ENCODE results near the gene FAM20A. TPM values are rescaled to one million over a fixed set of nuclear protein-coding genes. Genes with fewer than 3 reads are reported as not detected.

The FAM20A gene
- total and polyA plus RNA-seq, 2 experiments from 2014 or later, result 15.6 to 15.9 TPM

- Histone ChIP-seq H3K27ac (peak overlapping the region; percentile 38), H3K4me1 (ENCODE audit: low read depth) (peaks cover 38% of the 10 kb centered on the region), H3K36me3 (no peaks in the 10 kb centered on the region), H3K9me3 (ENCODE audit: low read depth) (no peaks in the 10 kb centered on the region), H3K4me3 (no peak overlapping the region), H3K27me3 (no peaks in the 10 kb centered on the region)
- peak in 1 of 2 donors; percentile 57 for DNase-seq (ENCODE audit: low read depth in 1 of 2, low spot score in 1 of 2)
- TF ChIP-seq, protein P1, sequence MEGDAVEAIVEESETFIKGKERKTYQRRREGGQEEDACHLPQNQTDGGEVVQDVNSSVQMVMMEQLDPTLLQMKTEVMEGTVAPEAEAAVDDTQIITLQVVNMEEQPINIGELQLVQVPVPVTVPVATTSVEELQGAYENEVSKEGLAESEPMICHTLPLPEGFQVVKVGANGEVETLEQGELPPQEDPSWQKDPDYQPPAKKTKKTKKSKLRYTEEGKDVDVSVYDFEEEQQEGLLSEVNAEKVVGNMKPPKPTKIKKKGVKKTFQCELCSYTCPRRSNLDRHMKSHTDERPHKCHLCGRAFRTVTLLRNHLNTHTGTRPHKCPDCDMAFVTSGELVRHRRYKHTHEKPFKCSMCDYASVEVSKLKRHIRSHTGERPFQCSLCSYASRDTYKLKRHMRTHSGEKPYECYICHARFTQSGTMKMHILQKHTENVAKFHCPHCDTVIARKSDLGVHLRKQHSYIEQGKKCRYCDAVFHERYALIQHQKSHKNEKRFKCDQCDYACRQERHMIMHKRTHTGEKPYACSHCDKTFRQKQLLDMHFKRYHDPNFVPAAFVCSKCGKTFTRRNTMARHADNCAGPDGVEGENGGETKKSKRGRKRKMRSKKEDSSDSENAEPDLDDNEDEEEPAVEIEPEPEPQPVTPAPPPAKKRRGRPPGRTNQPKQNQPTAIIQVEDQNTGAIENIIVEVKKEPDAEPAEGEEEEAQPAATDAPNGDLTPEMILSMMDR (IDR thresholded peaks at IDR 0.05; ENCODE audit: low read depth, low read length), result no peak
Observed at GRCh38 chr17:68581863-68582645, 19.1 kb downstream of the FAM20A start.

GRCh38 chr17:68580236-68580770 lies 20.9 kb downstream of the FAM20A start:
- DNase-seq (ENCODE audit: low read depth in 1 of 2, low spot score in 1 of 2), result peak in 1 of 2 donors; percentile 97
- Histone ChIP-seq H3K4me3 (no peak overlapping the region), H3K27ac (no peak overlapping the region), H3K36me3 (no peaks in the 10 kb centered on the region), H3K4me1 (ENCODE audit: low read depth) (peaks cover 31% of the 10 kb centered on the region), H3K27me3 (no peaks in the 10 kb centered on the region), H3K9me3 (ENCODE audit: low read depth) (no peaks in the 10 kb centered on the region)
- TF ChIP-seq, protein P1 (IDR thresholded peaks at IDR 0.05; ENCODE audit: low read depth, low read length), result no peak

- H3K27me3 ChIP-seq, result no peaks in the 10 kb centered on the region
- TF ChIP-seq, protein P1 (IDR thresholded peaks at IDR 0.05; ENCODE audit: low read depth, low read length), result no peak
- no peak overlapping the region for H3K27ac ChIP-seq
- H3K36me3 ChIP-seq, result no peaks in the 10 kb centered on the region
- peaks cover 22% of the 10 kb centered on the region for H3K4me1 ChIP-seq (ENCODE audit: low read depth)
- no peak overlapping the region for H3K4me3 ChIP-seq
- DNase-seq (ENCODE audit: low read depth in 1 of 2, low spot score in 1 of 2), result no peak
- H3K9me3 ChIP-seq (ENCODE audit: low read depth), result no peaks in the 10 kb centered on the region
Observed at GRCh38 chr17:68579194-68579927, 21.8 kb downstream of the FAM20A start.

DNA sequence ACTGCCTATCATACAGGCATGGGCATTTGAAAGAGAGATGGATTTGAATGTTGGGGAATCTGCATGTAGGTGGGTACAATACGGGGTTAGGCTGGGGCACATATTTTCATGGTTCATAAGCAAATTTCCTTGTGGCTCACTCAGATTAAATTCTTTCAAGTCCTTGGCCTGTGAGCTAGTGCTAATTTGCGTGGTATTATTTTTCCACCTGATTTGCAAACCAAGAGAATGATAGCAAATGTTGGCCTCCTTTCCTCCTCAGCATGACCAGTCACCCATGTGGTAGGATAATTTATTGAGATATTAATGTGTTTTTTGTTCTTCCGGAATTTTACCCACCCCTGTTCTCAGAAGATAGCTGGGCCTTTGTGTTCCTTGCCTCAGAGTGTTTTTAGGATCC lies 22.9 kb downstream of the FAM20A start:
- no peak for DNase-seq (ENCODE audit: low read depth in 1 of 2, low spot score in 1 of 2)
- H3K27ac ChIP-seq, result no peak overlapping the region
- H3K4me3 ChIP-seq, result no peak overlapping the region
- H3K36me3 ChIP-seq, result no peaks in the 10 kb centered on the region
- no peaks in the 10 kb centered on the region for H3K27me3 ChIP-seq
- TF ChIP-seq, protein P1 (IDR thresholded peaks at IDR 0.05; ENCODE audit: low read depth, low read length), result no peak
- no peaks in the 10 kb centered on the region for H3K9me3 ChIP-seq (ENCODE audit: low read depth)
- H3K4me1 ChIP-seq (ENCODE audit: low read depth), result peaks cover 22% of the 10 kb centered on the region

GRCh38 chr17:68577497-68577821 lies 23.7 kb downstream of the FAM20A start:
- no peak overlapping the region for H3K4me3 ChIP-seq
- TF ChIP-seq, protein P1 (IDR thresholded peaks at IDR 0.05; ENCODE audit: low read depth, low read length), result no peak
- peaks cover 21% of the 10 kb centered on the region for H3K4me1 ChIP-seq (ENCODE audit: low read depth)
- no peaks in the 10 kb centered on the region for H3K9me3 ChIP-seq (ENCODE audit: low read depth)
- DNase-seq (ENCODE audit: low read depth in 1 of 2, low spot score in 1 of 2), result no peak
- no peaks in the 10 kb centered on the region for H3K27me3 ChIP-seq
- H3K36me3 ChIP-seq, result no peaks in the 10 kb centered on the region
- no peak overlapping the region for H3K27ac ChIP-seq
